Prostate gland (tissue), 2 donors: Measurements from ENCODE around the gene POLQ.

ENCODE experiments used
- CTCF ChIP-seq, 4 experiments: fragments of 200-600 bp in 2 of 4; fragments of 450-650 bp in 2 of 4; sonication (generic) in 2 of 4; IDR thresholded peaks; 1 replicate in 3 of 4; 2 replicates in 1 of 4; pipeline ENCODE4 v1.5.1; 2016 to 2019; ENCODE audit warnings: antibody characterized with exemption in 4 of 4, mild to moderate bottlenecking in 2 of 4, moderate library complexity in 2 of 4
- POLR2A ChIP-seq: fragments of 450-650 bp; IDR thresholded peaks from one replicate; pipeline ENCODE4 v1.6.1; 2016; ENCODE audit warnings: antibody characterized with exemption, mild to moderate bottlenecking
- POLR2AphosphoS5 ChIP-seq: sonication (generic); formaldehyde crosslinking; IDR thresholded peaks from one replicate; pipeline ENCODE4 v1.6.1; 2017; ENCODE audit warnings: antibody characterized with exemption

- TF ChIP-seq POLR2A, result no peak
- TF ChIP-seq POLR2AphosphoS5, result no peak
- no peak for TF ChIP-seq CTCF (IDR thresholded peaks at IDR 0.05)
Observed at GRCh38 chr3:121592856-121593702, 47.3 kb upstream of the POLQ start, which contains the start of gene FBXO40.
